Measurements from ENCODE around the gene CTH. TPM values are rescaled to one million over a fixed set of nuclear protein-coding genes. Genes with fewer than 3 reads are reported as not detected.
"Not testable (repeated sequence)": the region's sequence is repeated elsewhere in the genome, so short reads cannot be mapped to it uniquely, and the experiment has no call there.

Gene CTH
- total RNA-seq, 1 donor from 2014 or later: 13.3 TPM

DNA sequence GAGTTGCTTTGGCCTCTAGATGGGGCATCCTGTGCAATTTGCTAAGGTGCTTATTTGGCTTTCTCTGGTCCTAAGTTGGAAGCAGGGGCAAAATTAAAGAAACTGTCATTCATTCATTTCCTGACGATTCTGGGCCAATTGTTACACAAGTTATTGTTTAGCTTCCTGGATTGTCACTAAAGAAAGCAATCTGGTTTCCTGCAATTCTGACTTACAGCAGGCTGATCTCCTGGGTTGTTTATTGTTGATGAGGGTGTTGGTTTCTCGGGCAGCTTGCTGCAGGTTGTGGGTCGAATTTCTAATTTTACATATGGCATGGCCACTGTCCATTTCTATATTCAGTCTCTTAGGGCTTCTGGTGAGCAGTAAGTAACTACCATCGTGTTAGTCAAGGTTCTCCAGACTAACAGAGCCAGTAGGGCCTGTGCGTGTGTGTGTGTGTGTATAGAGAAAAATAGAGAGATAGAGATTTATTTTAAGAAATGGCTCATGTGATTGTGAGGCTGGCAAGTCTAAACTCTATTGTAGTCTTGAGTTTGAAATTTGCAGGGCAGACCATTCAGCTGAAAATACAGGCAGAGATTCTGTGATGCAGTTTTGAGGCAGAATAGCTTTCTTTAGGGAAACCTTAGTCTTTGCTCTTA, 30.4 kb downstream of the CTH start:
- intact Hi-C loops (cut with micrococcal nuclease): no loop called here
- Mint-ChIP-seq H3K9me3 (no peaks in the 10 kb centered on the region), H3K27me3 (ENCODE audit: insufficient read depth) (no peaks in the 10 kb centered on the region), H3K4me1 (ENCODE audit: low read depth) (peaks cover 6% of the 10 kb centered on the region), H3K27ac (no peak overlapping the region), H3K4me3 (no peak overlapping the region), H3K36me3 (ENCODE audit: low read depth) (peaks cover 5% of the 10 kb centered on the region)
- no peak for DNase-seq (ENCODE audit: low spot score)

DNA sequence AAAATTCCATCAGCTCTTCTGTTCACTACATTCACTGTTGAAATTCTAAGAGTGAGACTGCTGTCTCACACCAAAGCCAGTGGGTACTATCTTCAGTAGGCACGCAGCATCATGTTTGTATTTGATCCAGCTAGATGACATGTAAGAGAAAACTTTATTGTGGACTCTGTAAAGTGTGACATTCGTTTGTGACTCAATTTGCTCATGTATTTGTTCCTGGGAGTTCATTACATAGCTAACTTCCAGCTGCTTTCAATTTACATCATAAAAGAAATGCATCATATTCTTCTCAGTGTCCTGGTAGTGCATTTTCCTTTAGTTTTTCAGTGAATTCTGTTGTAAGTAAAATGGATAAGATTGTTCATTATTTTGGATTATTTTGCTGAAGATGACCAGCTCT, 31.4 kb downstream of the CTH start:
- peaks cover 6% of the 10 kb centered on the region for H3K4me1 Mint-ChIP-seq (ENCODE audit: low read depth)
- no peak for DNase-seq (ENCODE audit: low spot score)
- peaks cover 5% of the 10 kb centered on the region for H3K36me3 Mint-ChIP-seq (ENCODE audit: low read depth)
- H3K27ac Mint-ChIP-seq: no peak overlapping the region
- no peak overlapping the region for H3K4me3 Mint-ChIP-seq
- no peaks in the 10 kb centered on the region for H3K9me3 Mint-ChIP-seq
- no peaks in the 10 kb centered on the region for H3K27me3 Mint-ChIP-seq (ENCODE audit: insufficient read depth)
- intact Hi-C loops (cut with micrococcal nuclease): no loop called here

DNA sequence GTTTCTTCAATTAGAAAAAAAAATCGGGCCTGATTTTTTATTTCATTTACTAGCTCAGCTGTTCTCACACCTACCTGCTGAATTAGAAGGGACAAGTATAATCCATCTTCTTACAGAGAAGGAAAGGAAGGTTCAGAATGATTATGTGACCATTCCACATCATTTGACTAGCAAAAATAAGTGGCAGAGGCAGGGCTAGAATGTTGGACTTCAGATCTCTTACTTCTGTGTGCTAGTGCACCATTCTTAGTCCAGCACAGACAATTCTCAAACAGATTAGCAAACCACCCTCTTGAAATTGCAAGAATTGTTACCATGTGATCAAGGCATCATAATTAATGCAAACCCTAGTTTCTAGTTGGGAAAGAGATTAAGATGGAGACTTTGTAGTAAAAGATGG, 32.7 kb downstream of the CTH start:
- DNase-seq (ENCODE audit: low spot score): no peak
- peaks cover 5% of the 10 kb centered on the region for H3K36me3 Mint-ChIP-seq (ENCODE audit: low read depth)
- H3K9me3 Mint-ChIP-seq: no peaks in the 10 kb centered on the region
- no peak overlapping the region for H3K4me3 Mint-ChIP-seq
- intact Hi-C loops (cut with micrococcal nuclease): no loop called here
- no peaks in the 10 kb centered on the region for H3K27me3 Mint-ChIP-seq (ENCODE audit: insufficient read depth)
- H3K27ac Mint-ChIP-seq: no peak overlapping the region
- peaks cover 2% of the 10 kb centered on the region for H3K4me1 Mint-ChIP-seq (ENCODE audit: low read depth)

DNA sequence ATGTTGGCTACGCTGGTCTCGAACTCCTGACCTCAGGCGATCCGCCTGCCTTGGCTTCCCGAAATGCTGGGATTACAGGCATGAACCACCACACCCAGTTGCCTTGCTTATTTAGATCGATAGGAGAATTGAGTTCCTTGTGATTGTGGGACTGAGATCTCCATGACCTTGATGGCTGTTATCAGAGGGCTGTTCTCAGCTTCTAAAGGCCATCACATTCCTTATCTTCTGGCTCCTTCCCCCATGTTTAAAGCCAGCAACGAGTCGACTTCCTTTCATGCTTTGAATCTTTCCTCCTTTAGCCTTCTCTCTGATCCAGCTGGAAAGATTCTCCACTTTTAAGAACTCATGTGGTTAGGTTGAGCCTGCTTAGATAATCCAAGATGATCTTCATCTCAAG, 38.0 kb downstream of the CTH start:
- H3K4me3 Mint-ChIP-seq: no peak overlapping the region
- no peaks in the 10 kb centered on the region for H3K4me1 Mint-ChIP-seq (ENCODE audit: low read depth)
- no peak for DNase-seq (ENCODE audit: low spot score)
- no peaks in the 10 kb centered on the region for H3K9me3 Mint-ChIP-seq
- H3K27ac Mint-ChIP-seq: no peak overlapping the region
- H3K36me3 Mint-ChIP-seq (ENCODE audit: low read depth): no peaks in the 10 kb centered on the region
- H3K27me3 Mint-ChIP-seq (ENCODE audit: insufficient read depth): no peaks in the 10 kb centered on the region
- intact Hi-C loops (cut with micrococcal nuclease): no loop called here

DNA sequence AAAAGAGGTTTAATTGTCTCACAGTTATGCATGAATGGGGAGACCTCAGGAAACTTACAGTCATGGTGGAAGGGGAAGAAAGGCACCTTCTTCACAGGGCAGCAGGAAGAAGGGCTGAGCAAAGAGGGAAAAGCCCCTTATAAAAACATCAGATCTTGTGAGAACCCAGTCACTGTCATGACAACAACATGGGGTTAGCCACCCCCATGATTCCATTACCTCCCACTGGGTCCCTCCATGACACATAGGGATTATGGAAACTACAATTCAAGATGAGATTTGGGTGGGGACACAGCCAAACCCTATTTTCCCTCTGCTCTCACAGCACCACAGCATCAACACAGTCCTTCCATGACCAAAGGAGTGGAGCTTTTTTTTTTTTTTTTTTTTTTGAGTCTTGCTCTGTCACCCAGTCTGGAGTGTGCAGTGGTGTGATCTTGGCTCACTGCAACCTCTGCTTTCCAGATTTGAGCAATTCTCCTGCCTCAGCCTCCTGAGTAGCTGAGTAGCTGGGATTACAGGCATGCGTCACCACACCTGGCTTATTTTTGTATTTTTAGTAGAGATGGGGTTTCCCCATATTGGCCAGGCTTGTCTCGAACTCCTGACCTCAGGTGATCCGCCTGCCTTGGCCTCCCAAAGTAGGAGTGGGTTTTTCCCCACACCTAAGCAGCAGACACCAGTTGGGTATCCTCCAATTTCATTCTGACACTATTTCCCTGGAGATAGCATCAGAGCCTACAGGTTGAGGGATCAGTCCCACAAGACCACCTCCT, 41.3 kb downstream of the CTH start:
- intact Hi-C loops (cut with micrococcal nuclease): loop anchor here (1.0 kb wide), 2 partner anchors 14 to 41 kb away; partner anchors contain the start of gene CTH
- not testable (repeated sequence) for H3K4me3 Mint-ChIP-seq; H3K36me3 Mint-ChIP-seq (ENCODE audit: low read depth); H3K27me3 Mint-ChIP-seq (ENCODE audit: insufficient read depth); H3K4me1 Mint-ChIP-seq (ENCODE audit: low read depth); DNase-seq (ENCODE audit: low spot score); H3K9me3 Mint-ChIP-seq
- H3K27ac Mint-ChIP-seq: peak overlapping the region; percentile 55

DNA sequence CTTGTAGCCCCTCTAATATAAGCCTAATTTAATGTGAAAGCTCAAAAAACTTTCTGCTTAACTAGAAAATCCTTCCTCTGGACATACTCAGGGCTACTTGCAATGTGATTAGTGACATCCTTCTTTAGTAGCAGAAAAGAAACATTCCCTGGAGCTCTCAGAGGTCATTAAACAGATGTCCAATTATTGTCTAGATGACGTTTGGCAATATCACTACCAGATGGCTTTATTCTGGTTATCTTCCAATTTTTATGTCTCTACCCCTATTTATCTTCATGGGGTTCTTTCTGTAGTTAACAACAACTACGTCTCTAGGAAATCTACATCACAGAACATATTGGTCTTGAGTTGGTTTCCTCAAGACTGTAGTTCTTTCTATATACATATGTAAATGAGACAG, 44.2 kb downstream of the CTH start:
- Mint-ChIP-seq H3K4me3 (no peak overlapping the region), H3K36me3 (ENCODE audit: low read depth) (no peaks in the 10 kb centered on the region), H3K27me3 (ENCODE audit: insufficient read depth) (peaks cover 2% of the 10 kb centered on the region), H3K4me1 (ENCODE audit: low read depth) (no peaks in the 10 kb centered on the region), H3K9me3 (no peaks in the 10 kb centered on the region), H3K27ac (no peak overlapping the region)
- no peak for DNase-seq (ENCODE audit: low spot score)
- intact Hi-C loops (cut with micrococcal nuclease): no loop called here

DNA sequence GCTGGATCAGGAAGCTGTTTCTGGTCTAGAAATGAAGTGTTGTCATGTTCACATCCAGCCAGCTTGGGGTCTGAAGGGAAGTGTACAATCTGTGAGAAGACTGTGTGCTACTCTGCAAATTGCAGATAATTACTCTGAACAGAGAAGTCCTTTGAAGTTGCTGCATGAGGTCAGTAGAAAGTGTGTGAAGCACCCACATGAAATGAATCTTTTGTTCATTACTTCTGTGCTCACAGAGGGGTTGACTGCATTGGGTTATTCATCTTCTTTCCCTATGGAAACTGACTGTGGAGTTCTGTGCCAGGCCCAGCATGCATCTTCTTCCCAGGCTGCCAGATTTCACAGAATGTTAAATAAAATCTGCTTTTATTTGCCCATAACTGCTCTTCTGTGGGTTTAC, 47.1 kb downstream of the CTH start:
- no peak for DNase-seq (ENCODE audit: low spot score)
- Mint-ChIP-seq H3K27me3 (ENCODE audit: insufficient read depth) (peaks cover 2% of the 10 kb centered on the region), H3K9me3 (no peaks in the 10 kb centered on the region), H3K4me3 (no peak overlapping the region), H3K4me1 (ENCODE audit: low read depth) (no peaks in the 10 kb centered on the region), H3K36me3 (ENCODE audit: low read depth) (no peaks in the 10 kb centered on the region), H3K27ac (no peak overlapping the region)
- intact Hi-C loops (cut with micrococcal nuclease): no loop called here

DNA sequence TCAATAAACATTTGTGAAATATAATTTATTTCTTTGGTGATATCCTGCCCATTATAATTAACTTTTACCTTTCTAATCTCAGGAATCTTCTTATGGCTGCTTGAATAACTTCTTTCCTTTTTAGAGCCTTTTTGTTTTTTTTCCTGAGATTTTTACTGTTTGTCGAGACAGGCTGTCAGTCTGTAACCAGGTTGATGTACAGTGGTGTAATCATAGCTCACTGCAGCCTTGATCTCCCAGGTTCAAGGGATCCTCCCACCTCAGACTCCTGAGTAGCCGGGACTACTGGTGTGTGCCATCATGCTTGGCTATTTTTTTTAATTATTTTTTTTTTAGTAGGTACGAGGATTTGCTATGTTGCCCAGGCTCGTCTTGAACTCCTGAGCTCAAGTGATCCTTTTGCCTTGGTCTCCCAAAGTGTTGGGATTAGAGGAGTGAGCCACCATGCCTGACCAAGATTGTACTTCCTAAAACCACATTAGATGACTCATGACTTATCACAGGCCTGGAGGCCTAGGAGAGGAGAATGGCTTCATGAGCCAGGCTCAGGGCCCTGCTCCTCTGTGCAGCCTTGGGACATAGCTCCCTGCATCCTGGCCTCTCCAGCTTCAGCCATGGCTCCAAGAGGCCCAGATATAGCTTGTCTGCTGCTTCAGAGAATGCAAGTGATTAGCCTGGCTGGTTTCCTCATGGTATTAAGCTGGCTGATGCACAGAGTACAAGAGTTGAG, 48.6 kb downstream of the CTH start:
- intact Hi-C loops (cut with micrococcal nuclease): no loop called here
- H3K4me1 Mint-ChIP-seq (ENCODE audit: low read depth): no peaks in the 10 kb centered on the region
- peaks cover 2% of the 10 kb centered on the region for H3K27me3 Mint-ChIP-seq (ENCODE audit: insufficient read depth)
- no peak overlapping the region for H3K4me3 Mint-ChIP-seq
- no peak for DNase-seq (ENCODE audit: low spot score)
- no peaks in the 10 kb centered on the region for H3K9me3 Mint-ChIP-seq
- no peak overlapping the region for H3K27ac Mint-ChIP-seq
- H3K36me3 Mint-ChIP-seq (ENCODE audit: low read depth): no peaks in the 10 kb centered on the region

DNA sequence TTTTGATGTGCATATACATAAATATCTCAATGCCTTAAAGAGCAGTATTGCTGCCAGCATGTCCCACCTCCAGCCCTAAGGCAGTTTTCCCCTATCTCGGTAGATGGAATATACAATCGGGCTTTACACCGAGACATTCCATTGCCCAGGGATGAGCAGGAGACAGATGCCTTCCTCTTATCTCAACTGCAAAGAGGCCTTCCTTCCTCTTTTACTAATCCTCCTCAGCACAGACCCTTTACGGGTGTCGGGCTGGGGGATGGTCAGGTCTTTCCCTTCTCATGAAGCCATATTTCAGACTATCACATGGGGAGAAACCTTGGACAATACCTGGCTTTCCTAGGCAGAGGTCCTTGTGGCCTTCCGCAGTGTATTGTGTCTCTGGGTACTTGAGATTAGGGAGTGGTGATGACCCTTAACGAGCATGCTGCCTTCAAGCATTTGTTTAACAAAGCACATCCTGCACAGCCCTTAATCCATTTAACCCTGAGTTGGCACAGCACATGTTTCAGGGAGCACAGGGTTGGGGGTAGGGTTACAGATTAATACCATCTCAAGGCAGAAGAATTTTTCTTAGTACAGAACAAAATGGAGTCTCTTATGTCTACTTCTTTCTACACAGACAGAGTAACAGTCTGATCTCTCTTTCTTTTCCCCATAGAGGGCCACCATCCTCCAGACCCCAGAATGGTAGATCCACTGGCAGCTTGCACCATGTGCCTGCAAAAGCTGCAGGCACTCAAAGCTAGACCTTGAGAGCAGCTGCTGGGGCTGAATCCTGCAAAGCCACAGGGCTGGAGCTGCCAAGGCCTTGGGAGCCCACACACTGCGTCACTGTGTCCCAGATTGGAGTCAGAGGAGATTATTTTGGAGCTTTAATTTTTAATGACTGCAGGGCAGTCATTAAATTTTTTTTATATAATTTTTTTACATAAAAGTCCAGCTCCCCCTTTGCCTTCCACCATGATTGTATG, 50.0 kb downstream of the CTH start:
- H3K4me3 Mint-ChIP-seq; DNase-seq (ENCODE audit: low spot score); H3K9me3 Mint-ChIP-seq; H3K36me3 Mint-ChIP-seq (ENCODE audit: low read depth); intact Hi-C loops (cut with micrococcal nuclease); H3K27me3 Mint-ChIP-seq (ENCODE audit: insufficient read depth); H3K4me1 Mint-ChIP-seq (ENCODE audit: low read depth); H3K27ac Mint-ChIP-seq: not testable (repeated sequence)

DNA sequence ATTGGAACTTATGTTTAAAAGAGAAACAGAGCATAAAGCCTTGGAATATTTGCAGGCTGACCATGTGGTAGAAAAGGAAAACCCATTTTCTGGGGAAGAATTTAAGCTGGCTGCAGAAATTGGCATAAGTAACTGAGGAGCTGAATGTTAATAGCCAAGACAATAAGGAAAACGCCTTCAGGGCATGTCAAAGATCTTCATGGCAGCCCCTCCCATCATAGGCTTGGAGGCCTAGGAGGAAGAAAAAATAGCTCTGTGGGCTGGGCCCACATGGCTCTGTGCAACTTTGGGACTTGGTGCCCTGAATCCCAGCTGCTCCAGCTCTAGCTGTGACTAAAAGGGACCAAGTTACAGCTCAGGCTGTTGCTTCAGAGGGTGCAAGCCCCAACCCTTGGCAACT, 51.5 kb downstream of the CTH start:
- Mint-ChIP-seq H3K4me1 (ENCODE audit: low read depth) (no peaks in the 10 kb centered on the region), H3K27me3 (ENCODE audit: insufficient read depth) (peaks cover 7% of the 10 kb centered on the region), H3K4me3 (no peak overlapping the region), H3K27ac (no peak overlapping the region), H3K9me3 (no peaks in the 10 kb centered on the region), H3K36me3 (ENCODE audit: low read depth) (no peaks in the 10 kb centered on the region)
- intact Hi-C loops (cut with micrococcal nuclease): no loop called here
- no peak for DNase-seq (ENCODE audit: low spot score)

DNA sequence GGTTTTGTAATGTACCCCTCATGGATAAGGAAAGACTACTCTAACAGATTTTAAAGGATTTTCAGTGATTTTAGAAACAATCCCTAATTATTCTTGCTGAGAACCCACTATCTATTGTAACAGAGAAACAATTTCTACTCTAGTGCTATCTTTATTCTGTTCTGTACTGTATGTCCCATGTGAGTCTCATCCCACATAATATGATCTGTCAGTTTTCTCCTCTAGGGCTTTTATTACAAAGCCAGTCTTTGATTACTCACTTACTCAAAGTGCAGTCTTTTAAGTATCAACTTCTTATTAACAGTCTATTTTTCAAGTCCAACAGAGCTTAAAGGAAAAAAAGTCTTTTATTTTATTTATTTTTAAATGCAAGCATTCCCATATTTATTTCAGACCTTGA, 54.8 kb downstream of the CTH start:
- Mint-ChIP-seq H3K9me3 (no peaks in the 10 kb centered on the region), H3K36me3 (ENCODE audit: low read depth) (no peaks in the 10 kb centered on the region), H3K4me1 (ENCODE audit: low read depth) (no peaks in the 10 kb centered on the region), H3K27ac (no peak overlapping the region), H3K27me3 (ENCODE audit: insufficient read depth) (peaks cover 7% of the 10 kb centered on the region), H3K4me3 (no peak overlapping the region)
- intact Hi-C loops (cut with micrococcal nuclease): no loop called here
- no peak for DNase-seq (ENCODE audit: low spot score)

DNA sequence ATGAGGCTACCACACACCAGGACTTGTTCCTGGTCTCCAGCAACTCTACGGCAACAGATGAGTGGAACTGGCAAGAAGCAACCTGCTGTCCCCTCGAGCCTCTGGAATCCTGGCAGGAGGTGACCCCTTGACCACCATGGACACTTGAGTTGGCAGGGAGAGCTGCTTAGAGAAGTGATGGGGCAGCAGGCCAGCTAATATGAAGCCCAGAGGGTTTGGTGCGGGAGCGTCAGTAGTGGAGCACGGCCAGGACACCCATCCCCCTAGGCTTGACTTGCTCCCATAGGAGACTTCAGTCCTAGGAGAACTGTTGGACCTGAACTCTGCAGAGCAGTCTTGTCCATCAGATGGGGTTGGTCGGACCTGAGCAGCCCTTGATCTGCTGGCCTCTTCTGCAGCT, 56.5 kb downstream of the CTH start:
- DNase-seq (ENCODE audit: low spot score): no peak
- H3K4me3 Mint-ChIP-seq: no peak overlapping the region

More for the DNA sequence above, 56.5 kb downstream of the CTH start:
- Mint-ChIP-seq H3K27me3 (ENCODE audit: insufficient read depth) (peaks cover 7% of the 10 kb centered on the region), H3K4me1 (ENCODE audit: low read depth) (no peaks in the 10 kb centered on the region), H3K27ac (no peak overlapping the region), H3K9me3 (no peaks in the 10 kb centered on the region), H3K36me3 (ENCODE audit: low read depth) (no peaks in the 10 kb centered on the region)
- intact Hi-C loops (cut with micrococcal nuclease): no loop called here
